Effector memory CD8-positive, alpha-beta T cell (primary cell): Measurements from ENCODE around the gene CES4A.
"Not testable (repeated sequence)": the region's sequence is repeated elsewhere in the genome, so short reads cannot be mapped to it uniquely, and the experiment has no call there.

ENCODE experiments used
- ATAC-seq: fragments of 150-1000 bp; cut with Tn5 transposase; replicated peaks from 2 replicates; pipeline ENCODE4 v1.10.0; 2021; ENCODE audit warnings: mild to moderate bottlenecking, moderate library complexity
- DNase-seq, 3 experiments: peaks; one replicate each; pipeline ENCODE4 v3.0.0; 2021
- H3K27ac Mint-ChIP-seq, 2 donors: one replicate each; pipeline ENCODE4 v1.8.0; 2022; ENCODE audit warnings: mild to moderate bottlenecking in 2 of 2, mixed read lengths in 2 of 2, moderate library complexity in 2 of 2
- H3K27me3 Mint-ChIP-seq, 2 donors: one replicate each; pipeline ENCODE4 v1.8.0; 2022; ENCODE audit warnings: mixed read lengths in 2 of 2
- H3K36me3 Mint-ChIP-seq: one replicate; pipeline ENCODE4 v1.8.0; 2022; ENCODE audit warnings: mild to moderate bottlenecking, moderate library complexity, mixed read lengths; ENCODE audit not compliant: insufficient read depth
- H3K4me1 Mint-ChIP-seq, 2 donors: one replicate each; pipeline ENCODE4 v1.8.0; 2022; ENCODE audit warnings: low read depth in 2 of 2, mixed read lengths in 2 of 2
- H3K4me3 Mint-ChIP-seq, 2 donors: one replicate each; pipeline ENCODE4 v1.8.0; 2022; ENCODE audit warnings: mild to moderate bottlenecking in 2 of 2, mixed read lengths in 2 of 2, moderate library complexity in 2 of 2
- H3K9me3 Mint-ChIP-seq, 2 donors: one replicate each; pipeline ENCODE4 v1.8.0; 2022; ENCODE audit warnings: mixed read lengths in 2 of 2

Gene CES4A

GRCh38 chr16:66983033-66983432 is 5.4 kb upstream of the CES4A start:
- Mint-ChIP-seq H3K4me1 (peaks cover 11 to 17% of the 10 kb centered on the region in 2 donors), H3K27me3 (no peaks in the 10 kb centered on the region), H3K9me3 (no peaks in the 10 kb centered on the region), H3K4me3 (no peak overlapping the region), H3K36me3 (peaks cover 4% of the 10 kb centered on the region), H3K27ac (no peak overlapping the region)
- DNase-seq (no peak), ATAC-seq (no peak)

DNA sequence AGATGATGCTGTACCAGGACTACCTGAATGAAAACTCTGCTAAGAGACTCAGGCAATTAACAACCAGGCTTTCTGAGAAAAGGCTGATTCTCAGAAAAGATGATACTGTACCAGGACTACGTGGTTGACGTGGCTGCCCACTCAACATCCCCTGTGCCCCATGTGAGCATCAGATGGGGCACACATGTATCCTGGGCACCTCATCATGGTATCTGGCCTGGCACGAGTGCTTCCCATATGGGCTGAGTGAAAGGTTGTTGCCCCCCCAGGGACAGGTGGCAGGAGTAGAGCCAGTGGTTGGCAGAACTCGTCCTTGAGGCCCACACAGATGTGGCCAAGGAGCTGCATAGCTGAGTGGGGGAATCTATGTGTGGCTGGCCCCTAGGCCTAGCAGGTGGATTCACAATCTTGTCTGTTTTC is 3.5 kb upstream of the CES4A start:
- no peaks in the 10 kb centered on the region for H3K36me3 Mint-ChIP-seq
- ATAC-seq, result peak; percentile 32
- H3K27ac Mint-ChIP-seq, result peak overlapping the region; percentile 85 to 93
- no peak for DNase-seq
- H3K4me3 Mint-ChIP-seq, result no peak overlapping the region
- H3K27me3 Mint-ChIP-seq, result no peaks in the 10 kb centered on the region
- H3K4me1 Mint-ChIP-seq, result peaks cover 11 to 17% of the 10 kb centered on the region in 2 donors
- H3K9me3 Mint-ChIP-seq, result no peaks in the 10 kb centered on the region

DNA sequence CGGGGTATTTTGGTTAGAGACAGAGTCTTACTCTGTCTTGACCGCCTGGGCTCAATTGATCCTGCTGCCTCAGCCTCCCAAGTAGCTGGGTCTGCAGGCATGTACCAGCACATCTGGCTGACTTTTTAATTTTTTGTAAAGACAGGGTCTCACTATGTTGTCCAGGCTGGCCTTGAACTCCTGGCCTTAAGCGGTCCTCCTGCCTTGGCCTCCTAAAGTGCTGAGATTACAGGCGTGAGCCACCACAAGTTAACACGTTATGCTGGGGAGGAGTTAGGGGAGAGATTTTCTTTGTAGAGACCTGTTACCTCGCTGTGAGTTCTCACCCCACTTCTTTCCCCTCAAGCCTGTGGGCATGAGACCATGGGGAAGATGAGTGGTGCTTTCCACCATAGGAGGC is 1.8 kb upstream of the CES4A start:
- DNase-seq (no peak), ATAC-seq (no peak)
- H3K4me1 Mint-ChIP-seq, result peaks cover 11 to 17% of the 10 kb centered on the region in 2 donors
- no peak overlapping the region for H3K27ac Mint-ChIP-seq
- no peaks in the 10 kb centered on the region for H3K9me3 Mint-ChIP-seq
- no peaks in the 10 kb centered on the region for H3K36me3 Mint-ChIP-seq
- no peak overlapping the region for H3K4me3 Mint-ChIP-seq
- no peaks in the 10 kb centered on the region for H3K27me3 Mint-ChIP-seq

DNA sequence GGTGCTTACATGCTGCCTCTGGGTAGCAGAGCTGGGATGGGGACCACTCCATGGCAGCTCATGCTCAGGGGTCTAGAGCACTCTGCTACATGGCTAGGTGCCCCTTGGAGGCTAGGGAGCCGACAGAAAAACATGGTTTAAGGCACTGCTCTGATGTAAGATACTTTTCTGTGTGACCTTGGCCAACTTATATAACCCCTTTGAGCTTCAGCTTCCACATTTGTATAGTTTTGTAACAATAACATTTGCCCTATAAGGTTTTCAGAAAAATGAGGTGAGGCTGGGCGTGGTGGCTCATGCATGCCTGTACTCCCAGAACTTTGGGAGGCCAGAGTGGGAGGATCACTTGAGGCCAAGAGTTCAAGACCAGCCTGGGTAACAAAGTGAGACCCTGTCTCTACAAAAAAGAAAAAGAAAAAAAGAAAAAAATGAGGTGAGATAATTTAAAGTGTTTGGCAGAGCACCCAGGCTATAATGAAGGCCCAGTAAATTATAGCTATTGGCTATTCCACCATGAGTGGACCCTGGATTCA is 3.2 kb downstream of the CES4A start:
- Mint-ChIP-seq H3K4me3 (no peak overlapping the region), H3K9me3 (no peaks in the 10 kb centered on the region), H3K36me3 (no peaks in the 10 kb centered on the region), H3K27ac (no peak overlapping the region), H3K27me3 (no peaks in the 10 kb centered on the region), H3K4me1 (no peaks in the 10 kb centered on the region)
- DNase-seq (no peak), ATAC-seq (no peak)

DNA sequence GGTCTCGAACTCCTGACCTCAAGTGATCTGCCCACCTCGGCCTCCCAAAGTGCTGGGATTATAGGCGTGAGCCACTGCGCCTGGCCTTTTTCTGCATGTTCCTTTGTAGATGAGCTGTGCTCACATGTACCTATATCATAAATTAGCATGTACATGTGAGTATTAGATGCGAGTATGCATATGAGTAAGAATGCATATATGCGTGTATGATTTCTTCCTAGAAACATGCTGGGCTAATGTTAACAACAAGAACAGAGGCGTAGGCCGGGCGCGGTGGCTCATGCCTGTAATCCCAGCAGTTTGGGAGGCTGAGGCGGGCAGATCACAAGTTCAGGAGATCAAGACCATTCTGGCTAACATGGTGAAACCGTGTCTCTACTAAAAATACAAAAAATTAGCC is 5.2 kb downstream of the CES4A start:
- H3K9me3 Mint-ChIP-seq, DNase-seq: not testable (repeated sequence)

DNA sequence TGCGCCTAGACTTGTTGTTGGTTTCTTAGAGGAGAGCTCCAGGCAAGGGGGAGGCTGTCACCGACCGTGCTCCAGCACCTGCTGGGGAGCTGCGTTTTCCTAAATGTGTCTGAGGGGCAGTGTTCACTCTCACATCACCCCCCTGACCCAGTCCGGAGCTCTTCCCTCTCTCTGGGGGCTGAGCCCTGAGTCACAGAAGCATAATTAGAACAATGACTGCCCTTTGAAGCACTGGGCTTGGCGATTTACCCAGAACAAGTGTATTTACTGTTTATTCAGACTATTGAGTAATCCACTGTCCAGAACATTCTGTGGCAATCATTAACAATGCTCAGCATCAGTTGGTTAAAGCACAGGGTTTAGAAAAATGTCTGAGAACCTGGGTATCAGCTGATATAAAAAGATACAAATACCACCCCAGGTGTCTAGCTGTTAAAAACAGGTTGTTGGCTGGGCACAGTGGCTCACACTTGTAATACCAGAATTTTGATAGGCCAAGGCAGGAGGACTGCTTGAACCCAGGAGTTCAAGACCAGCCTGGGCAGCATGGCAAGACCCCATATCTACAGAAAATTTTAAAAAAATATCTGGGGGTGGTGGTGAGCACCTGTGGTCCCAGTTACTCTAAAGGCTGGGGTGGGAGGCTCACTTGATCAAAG is 8.1 kb downstream of the CES4A start:
- no peak overlapping the region for H3K4me3 Mint-ChIP-seq
- no peak for DNase-seq
- no peaks in the 10 kb centered on the region for H3K27me3 Mint-ChIP-seq
- peaks cover 6 to 7% of the 10 kb centered on the region in 2 donors for H3K4me1 Mint-ChIP-seq
- no peaks in the 10 kb centered on the region for H3K36me3 Mint-ChIP-seq
- ATAC-seq, result no peak
- no peak overlapping the region for H3K27ac Mint-ChIP-seq
- H3K9me3 Mint-ChIP-seq, result no peaks in the 10 kb centered on the region

More for the DNA sequence above, 5.2 kb downstream of the CES4A start:
- H3K4me1 Mint-ChIP-seq, H3K4me3 Mint-ChIP-seq, ATAC-seq, H3K36me3 Mint-ChIP-seq, H3K27me3 Mint-ChIP-seq, H3K27ac Mint-ChIP-seq: not testable (repeated sequence)

DNA sequence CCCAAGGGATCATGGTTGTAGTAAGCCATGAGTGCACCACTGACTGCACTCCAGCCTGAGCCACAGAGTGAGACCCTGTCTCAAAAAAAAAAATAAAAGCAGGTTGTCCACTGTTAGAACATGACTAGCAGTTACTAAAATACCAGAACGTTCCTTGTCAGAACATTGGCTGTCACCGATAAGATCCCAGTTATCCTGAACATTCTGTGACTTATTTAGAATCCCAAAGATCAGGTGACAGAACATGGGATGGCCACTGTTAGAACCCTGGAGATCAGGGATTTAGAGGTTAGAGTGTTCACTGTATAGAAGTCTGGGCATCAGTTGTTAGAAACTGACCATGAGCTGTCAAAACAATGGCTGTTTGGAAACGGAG is 8.6 kb downstream of the CES4A start:
- H3K27ac Mint-ChIP-seq, result no peak overlapping the region
- H3K36me3 Mint-ChIP-seq, result no peaks in the 10 kb centered on the region

DNA sequence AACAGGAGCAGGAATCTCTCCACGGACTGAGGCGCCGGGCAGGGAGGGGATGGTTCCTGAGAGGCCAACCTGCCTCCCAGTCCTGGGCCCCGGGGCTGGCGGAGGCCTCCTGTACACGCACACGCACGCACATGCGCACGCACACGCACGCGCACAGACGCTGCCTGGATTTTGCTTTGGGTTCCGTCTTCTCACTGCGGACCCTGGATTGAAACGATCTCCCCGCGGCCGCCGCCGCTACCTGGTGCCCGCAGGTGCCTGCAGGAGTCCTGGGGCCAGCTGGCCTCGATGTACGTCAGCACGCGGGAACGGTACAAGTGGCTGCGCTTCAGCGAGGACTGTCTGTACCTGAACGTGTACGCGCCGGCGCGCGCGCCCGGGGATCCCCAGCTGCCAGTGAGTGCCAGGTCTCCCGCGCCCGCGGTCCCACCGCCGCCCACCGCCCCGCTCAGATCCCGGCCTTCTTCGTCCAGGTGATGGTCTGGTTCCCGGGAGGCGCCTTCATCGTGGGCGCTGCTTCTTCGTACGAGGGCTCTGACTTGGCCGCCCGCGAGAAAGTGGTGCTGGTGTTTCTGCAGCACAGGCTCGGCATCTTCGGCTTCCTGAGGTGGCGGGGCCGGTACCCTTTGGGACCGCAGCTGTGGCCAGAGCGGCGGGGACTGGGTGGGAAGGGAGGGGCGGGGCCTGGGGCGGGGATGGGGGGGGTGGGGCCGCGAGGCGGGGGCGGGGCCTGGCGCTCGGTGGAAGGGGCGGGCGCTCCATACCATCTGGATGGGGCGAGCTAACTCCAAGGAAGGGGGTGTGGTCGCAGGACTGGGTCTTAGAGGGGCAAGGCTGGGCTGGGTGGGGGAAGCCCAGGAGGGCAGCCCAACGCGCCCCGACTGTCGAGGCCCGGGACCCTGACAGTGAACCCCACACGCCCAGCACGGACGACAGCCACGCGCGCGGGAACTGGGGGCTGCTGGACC is 12.3 kb downstream of the CES4A start:
- no peaks in the 10 kb centered on the region for H3K27me3 Mint-ChIP-seq
- peaks cover 3% of the 10 kb centered on the region for H3K36me3 Mint-ChIP-seq
- H3K27ac Mint-ChIP-seq, result peak overlapping the region; percentile 52 to 54
- peak; percentile 33 to 51 (median 44) for DNase-seq
- peak; percentile 77 for ATAC-seq
- peak overlapping the region; percentile 58 to 62 for H3K4me3 Mint-ChIP-seq
- no peaks in the 10 kb centered on the region for H3K9me3 Mint-ChIP-seq
- H3K4me1 Mint-ChIP-seq, result peaks cover 15 to 18% of the 10 kb centered on the region in 2 donors

More for the DNA sequence above, 8.6 kb downstream of the CES4A start:
- Mint-ChIP-seq H3K4me1 (peaks cover 10 to 13% of the 10 kb centered on the region in 2 donors), H3K4me3 (no peak overlapping the region), H3K27me3 (no peaks in the 10 kb centered on the region), H3K9me3 (no peaks in the 10 kb centered on the region)
- no peak for DNase-seq
- no peak for ATAC-seq

DNA sequence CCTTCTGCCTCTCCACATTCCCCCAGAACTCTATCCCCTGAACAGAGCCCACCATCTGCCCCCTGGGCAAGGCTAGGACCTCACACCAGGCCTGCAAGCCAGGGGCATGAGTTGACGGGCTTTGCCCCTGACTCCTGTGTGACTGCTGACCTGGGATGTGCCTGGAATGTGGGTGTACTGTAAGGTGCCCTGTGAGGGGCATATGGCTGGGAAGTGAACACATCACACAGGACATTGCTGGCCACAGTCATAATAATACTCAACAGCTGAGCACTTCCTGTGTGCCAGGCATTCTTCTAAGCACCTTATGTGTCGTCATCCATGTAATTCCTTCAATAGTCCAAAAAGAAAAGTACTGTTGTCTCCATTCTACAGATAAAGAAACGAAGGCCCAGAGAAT is 13.3 kb downstream of the CES4A start:
- peaks cover 5% of the 10 kb centered on the region for H3K36me3 Mint-ChIP-seq
- H3K27ac Mint-ChIP-seq, result peak overlapping the region; percentile 44 to 63
- H3K27me3 Mint-ChIP-seq, result peaks cover 0 to 3% of the 10 kb centered on the region in 2 donors
- DNase-seq, result no peak
- H3K4me3 Mint-ChIP-seq, result peak overlapping the region; percentile 58 to 62
- ATAC-seq, result no peak
- no peaks in the 10 kb centered on the region for H3K9me3 Mint-ChIP-seq
- H3K4me1 Mint-ChIP-seq, result peaks cover 15 to 18% of the 10 kb centered on the region in 2 donors

GRCh38 chr16:67006930-67007658 is 18.7 kb downstream of the CES4A start:
- no peak for DNase-seq
- Mint-ChIP-seq H3K27ac (no peak overlapping the region), H3K9me3 (no peaks in the 10 kb centered on the region), H3K36me3 (peaks cover 9% of the 10 kb centered on the region), H3K27me3 (peaks cover 0 to 9% of the 10 kb centered on the region in 2 donors), H3K4me3 (no peak overlapping the region), H3K4me1 (peaks cover 4% of the 10 kb centered on the region in 2 donors)
- no peak for ATAC-seq

GRCh38 chr16:67009158-67009557 is 20.8 kb downstream of the CES4A start:
- ATAC-seq, result no peak
- H3K4me3 Mint-ChIP-seq, result no peak overlapping the region
- no peak for DNase-seq
- H3K9me3 Mint-ChIP-seq, result no peaks in the 10 kb centered on the region
- H3K36me3 Mint-ChIP-seq, result peaks cover 8% of the 10 kb centered on the region
- peaks cover 0 to 9% of the 10 kb centered on the region in 2 donors for H3K27me3 Mint-ChIP-seq
- H3K27ac Mint-ChIP-seq, result no peak overlapping the region
- peaks cover 0 to 2% of the 10 kb centered on the region in 2 donors for H3K4me1 Mint-ChIP-seq

DNA sequence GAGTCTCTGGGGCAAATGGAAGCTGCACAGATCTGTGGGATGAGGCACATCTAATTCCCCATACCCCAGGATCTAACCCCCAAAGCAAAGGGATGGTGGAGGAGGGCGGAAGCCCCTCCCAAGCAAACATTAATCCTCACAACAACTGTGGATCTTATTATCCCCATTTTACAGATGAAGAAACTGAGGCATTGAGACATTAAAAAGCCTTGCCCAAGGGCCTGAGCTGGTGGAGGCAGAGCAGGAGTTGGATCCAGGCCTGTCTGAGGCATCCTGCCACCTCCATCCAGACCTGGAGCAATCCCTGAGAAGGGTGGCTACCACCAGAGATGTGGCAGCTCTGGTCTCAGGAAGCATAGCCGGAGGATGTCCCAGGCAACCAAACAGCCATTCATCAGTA is 22.9 kb downstream of the CES4A start:
- ATAC-seq, result no peak
- peaks cover 0 to 9% of the 10 kb centered on the region in 2 donors for H3K27me3 Mint-ChIP-seq
- H3K4me1 Mint-ChIP-seq, result peaks cover 0 to 6% of the 10 kb centered on the region in 2 donors
- peak overlapping the region in 1 of 2 donors; percentile 5 for H3K27ac Mint-ChIP-seq
- DNase-seq, result no peak
- H3K36me3 Mint-ChIP-seq, result peaks cover 8% of the 10 kb centered on the region
- no peaks in the 10 kb centered on the region for H3K9me3 Mint-ChIP-seq
- H3K4me3 Mint-ChIP-seq, result no peak overlapping the region

GRCh38 chr16:67013233-67013822 is 24.9 kb downstream of the CES4A start:
- Mint-ChIP-seq H3K4me1 (peaks cover 0 to 6% of the 10 kb centered on the region in 2 donors), H3K27me3 (no peaks in the 10 kb centered on the region), H3K9me3 (no peaks in the 10 kb centered on the region), H3K36me3 (peaks cover 5% of the 10 kb centered on the region), H3K27ac (no peak overlapping the region), H3K4me3 (peak overlapping the region; percentile 49 to 76)
- no peak for ATAC-seq
- DNase-seq, result no peak
